NCI-H748 (cell line): ENCODE data around the gene GALM.

Experiments
- DNase-seq: peaks from one replicate; lab custom pipeline; 2025; ENCODE audit not compliant: unreplicated experiment; lab: John Stamatoyannopoulos, UW

The GALM gene

DNA sequence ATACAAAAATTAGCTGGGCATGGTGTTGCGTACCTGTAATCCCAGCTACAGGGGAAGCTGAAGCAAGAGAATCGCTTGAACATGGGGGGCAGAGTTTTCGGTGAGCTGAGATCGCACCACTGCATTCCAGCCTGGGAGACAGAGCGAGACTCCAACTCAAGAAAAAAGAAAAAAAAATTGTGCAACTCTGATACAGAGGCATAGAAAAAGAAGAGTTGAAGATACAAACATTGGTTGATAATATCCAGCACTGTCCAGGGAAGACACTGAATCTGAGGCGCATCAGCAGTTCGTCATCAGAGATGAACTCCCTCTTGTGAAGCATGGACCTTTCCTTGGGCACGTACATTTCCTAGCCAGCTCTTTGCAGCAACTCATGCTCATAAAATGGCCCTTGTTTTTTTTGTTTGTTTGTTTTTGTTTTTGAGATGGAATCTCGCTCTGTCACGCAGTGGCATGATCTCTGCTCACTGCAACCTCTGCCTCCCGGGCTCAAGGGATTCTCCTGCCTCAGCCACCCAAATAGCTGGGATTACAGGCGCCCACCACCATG lies 16.7 kb upstream of the GALM start:
- DNase-seq: no peak

DNA sequence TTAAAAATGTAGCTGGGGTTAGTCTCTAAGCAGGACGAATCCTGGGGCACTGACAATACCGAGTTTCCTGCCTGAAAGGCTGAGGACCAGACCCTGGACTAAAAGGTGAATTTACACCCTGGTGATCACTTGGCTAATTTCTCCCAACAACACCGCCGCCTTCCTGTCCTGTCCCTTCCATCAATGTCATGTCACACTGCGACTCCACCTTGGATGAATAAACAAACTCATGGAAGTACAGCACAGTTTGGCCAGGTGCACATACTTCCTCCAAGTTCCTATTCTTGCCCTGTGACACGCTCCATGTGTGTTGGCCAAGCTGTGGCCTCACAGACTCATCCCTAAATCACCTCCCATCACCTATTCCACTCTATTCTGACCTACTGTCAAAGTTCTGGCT lies 15.9 kb upstream of the GALM start:
- DNase-seq: no peak

DNA sequence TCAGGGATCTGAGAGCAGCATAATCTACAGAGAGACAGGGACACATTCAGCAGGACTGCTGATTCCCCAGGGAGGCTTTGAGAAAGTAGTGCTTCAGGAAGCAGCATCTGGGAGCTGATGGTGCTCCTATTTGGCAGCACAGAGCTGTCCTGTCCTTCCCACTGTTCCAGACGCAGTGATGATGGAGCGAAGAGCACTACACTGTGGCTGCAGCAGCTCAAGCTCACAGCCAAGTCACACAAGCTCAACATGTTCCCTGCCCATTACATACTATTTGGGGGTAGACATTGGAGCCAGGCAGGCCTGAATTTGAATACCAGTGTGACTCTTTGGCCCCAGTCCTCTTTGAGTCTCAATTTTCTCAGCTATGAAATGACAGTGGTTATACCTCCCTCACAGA lies 15.2 kb upstream of the GALM start:
- no peak for DNase-seq

DNA sequence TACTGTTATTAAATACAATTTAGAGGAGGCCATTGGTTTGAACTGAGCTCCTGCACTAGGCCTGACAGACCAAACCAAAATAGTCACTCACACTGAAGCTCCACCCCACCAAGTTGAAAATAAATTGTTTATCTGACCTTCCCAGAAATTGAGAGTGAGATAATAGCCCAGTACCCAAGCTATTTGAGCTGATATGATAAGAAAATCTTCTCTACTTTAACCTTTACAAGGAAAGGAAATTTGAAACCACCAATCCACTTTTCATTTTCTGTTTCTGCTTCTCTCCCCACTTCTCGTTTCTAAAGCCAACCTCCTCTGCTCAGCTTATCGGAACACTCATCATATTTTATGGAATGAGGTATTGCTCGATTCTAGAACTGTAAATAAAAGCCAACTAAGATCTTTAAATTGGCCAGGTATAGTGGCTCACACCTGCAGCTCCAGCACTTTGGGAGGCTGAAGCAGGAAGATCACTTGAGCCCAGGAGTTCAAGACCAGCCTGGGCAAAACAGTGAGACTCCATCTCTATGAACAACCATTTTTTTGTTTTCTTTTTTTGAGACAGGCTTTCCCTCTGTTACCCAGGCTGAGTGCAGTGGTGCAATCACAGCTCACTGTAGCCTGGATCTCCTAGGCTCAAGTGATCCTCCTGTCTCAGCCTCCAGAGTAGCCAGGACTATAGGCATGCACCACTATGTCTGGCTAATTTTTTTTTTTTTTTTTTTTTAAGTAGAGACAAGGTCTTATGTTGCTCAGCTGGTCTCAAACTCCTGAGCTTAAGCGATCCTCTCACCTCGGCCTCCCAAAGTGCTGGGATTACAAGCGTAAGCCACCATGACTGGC lies 13.3 kb upstream of the GALM start:
- DNase-seq: no peak

DNA sequence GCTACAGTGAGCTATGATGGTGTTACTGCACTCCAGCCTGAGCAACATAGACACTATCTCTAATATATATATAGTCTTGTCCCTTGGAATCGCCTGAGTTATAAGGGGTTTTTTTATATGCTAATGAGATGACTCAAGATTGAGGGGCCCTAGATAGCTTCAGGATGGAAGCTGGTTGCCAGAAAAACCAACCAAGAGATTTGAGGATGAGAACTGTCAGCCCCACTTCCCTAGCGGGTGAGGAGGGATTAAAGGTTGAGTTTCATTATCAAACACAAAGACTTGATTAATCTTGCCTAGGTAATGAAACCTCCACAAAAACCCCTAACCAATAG lies 12.6 kb upstream of the GALM start:
- DNase-seq: no peak

DNA sequence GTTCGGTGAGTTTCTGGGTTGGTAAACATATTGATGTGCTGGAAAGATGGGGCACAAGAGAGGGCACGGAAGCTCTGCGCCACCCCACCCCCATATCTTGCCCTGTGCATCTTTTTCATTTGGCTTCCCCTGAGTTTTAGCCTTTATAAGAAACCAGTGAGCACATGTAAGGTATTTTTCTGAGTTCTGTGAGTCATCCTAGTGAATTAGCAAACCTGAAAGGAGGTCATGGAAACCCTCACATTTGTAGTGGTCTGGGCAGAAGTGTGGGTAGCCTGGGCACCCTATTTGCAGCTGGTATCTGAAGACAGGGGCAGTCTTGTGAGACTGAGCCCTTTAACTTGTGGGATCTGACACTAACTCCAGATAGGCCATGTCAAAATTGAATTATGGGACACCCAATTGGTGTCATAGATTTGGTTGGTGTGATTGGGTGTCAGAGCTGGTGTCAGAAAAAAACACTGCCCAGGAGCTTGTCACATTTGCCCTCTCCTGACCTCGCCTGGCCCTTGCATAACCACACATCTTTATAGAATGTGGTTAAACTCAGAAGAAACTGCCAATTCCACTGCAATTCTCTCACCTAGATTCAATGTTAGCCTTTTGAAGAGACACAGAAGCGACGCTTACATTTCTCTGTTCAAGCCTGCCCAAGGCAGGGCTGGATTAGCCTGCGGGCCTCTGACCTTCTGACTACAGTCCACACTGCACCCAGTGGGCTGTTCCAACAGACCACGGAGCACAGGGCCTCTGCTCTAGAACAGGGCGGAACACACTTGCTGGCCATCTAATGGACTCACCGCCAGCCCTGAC lies 12.0 kb upstream of the GALM start:
- no peak for DNase-seq

DNA sequence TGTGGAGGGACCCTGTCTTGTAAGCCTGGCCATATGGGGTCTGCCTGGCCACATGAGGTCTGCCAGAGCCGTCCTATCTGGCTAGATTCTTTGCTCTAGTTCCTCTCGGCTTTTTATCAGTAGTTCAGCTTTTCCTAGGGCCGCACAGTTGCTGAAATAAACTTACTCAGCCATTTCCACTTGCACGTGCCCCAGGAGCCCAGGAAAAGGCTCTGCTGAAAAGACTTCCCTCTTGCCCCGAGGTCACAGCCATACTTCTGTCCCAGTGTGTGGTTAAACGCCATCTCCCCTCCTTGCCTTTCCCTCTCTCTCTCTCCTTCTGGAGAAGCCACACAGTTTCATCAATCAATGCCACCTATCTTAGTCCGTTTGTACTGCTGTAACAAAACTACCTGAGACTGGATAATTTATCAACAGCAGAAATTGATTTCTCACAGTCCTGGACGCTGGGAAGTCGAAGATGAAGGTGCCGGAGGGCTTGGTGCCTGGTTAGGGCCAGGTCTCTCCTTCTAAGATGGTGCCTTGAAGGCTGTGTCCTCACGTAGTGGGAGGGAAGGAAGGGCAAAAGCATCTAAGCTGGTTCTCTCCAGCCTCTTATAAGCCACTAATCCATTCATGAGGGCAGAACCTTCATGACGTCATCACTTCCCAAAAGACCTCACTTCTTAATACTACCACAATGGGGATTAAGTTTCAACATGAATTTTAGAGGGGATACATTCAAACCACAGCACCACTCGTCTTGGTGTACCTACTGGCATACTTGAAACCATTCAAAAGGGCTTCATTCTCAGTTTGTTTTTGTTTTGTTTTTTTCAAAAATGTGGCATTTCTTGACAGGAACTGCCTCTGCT lies 11.2 kb upstream of the GALM start:
- DNase-seq: no peak

DNA sequence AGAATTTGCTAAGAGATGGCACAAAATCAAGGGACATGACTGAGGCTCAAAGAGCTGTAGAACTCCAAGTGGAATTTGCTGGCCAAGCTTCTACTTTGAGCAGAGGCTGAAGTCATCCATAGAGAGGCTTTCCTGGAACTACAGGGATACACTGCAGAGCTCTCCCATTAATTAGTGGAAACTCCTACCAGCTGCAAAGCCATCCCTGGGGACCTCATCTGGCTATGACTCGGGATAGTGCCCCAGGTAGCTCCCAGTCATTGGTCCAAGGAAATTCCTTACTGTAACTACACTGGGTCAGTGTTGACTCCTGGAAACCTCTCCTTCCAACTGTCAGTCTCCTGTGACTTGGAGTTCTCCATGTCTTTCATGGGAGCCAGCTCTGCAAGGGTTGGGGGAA lies 10.5 kb upstream of the GALM start:
- DNase-seq: no peak

DNA sequence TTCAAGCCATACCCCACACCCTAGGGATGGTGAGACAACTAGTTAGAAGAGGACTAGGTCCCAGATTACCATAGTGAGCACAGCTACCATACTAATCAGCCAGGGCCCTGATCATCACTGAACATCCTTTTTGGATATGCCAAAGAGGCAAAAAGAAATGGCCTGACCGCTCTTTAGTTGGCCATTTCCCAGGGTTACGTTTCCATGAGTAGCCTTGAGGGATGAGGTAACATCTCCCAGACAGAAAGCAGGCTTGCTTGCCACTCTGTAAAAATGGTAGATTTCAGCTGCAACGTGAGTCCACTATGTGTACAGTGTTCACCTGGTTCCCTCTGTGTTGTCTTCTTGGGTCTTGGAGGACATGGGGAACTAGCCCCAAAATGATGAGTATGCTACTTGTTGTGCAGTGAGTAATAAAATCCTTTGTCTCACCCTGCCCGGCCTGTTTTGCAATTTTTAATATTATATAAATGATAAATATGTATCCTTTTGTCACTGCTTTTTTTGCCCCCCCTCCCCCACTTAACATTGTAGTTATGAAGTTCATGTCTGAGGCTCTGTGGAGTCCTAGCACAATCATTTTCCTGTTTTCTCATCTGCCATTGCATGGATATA lies 8.9 kb upstream of the GALM start:
- DNase-seq: no peak

DNA sequence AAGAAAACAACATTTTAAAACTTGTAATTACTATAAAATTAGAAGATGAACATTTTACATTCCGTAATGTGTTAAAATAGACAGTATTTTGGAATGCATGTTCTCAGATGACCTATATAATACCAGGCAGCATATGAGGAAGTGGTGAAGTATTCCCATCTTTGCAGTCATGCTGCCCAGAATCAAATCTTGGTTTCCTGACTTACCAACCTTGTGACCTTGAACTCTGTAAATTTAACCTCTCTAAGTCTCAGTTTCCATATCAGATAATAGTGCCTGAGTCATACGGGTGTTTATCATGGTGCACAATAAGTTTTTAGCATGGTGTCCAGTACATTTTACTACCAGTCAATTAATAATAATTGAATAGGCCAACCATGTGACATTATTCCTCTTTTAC lies 7.3 kb upstream of the GALM start:
- no peak for DNase-seq

DNA sequence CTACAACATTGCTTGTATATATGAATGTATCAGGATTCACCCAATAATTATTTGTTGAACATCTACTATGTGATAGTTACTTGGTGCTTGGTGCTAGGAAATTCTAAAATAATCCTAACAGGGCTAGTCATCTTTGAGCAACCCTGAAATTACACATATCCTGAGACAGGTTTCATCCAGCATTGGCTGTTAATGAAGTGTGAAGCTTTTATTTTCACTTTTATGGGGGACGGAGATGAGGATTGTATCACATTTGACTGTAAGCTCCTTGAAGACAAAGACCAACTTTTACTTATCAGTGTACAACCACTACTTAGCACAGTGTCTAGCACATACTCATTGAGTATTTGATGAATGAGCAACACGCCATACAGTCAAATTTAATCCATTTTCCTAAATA lies 6.8 kb upstream of the GALM start:
- DNase-seq: no peak

DNA sequence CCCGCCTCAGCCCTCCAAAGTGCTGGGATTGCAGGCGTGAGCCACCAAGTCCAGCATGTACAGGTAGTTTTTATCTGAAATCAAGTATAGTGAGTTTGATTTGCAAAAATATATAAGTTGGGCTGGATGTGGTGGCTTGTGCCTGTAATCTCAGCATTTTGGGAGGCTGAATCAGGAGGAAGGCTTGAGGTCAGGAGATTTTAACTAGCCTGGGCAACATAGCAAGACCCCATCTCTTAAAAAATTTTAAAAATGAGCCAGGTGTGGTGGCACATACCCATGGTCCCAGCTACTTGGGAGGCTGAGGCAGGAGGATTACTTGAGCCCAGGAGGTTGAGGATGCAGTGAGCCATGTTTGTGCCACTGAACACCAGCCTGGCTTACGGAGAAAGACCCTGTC lies 5.6 kb upstream of the GALM start:
- no peak for DNase-seq

DNA sequence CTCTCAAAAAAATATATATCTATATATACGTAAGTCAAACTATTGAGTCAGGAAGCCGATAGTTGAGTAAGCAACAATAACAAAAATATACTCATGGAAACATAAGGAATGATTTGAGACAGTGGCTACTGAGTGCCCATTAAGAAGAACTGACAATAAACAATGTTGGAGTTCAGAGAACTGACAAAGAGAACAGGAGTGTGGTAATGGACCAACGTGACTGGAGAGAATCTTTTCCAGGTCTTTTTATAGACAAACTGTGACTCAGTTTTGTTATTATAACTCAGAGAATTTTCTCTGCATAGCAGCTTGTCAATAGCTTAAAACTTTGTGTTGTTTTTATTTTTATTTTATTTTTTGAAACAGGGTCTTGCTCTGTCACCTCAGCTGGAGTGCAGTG lies 4.6 kb upstream of the GALM start:
- DNase-seq: no peak

DNA sequence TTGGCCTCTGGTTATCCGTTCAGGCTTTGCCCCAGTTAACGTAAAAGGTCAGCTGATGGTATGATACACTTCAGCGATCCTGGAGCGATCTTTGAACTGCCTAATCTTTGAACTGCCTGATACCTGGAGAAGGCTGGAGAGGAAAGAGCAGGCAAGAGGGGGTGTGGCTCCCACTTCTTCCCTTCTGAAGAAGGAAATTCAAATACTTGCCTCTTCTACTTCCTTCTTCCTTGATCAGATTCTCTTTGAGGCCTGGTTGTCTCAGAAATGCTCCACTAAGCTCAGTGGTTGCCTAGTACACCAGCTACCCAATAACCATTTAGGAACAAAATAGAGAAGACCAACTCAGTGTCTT lies 619 bp downstream of the GALM start:
- no peak for DNase-seq

DNA sequence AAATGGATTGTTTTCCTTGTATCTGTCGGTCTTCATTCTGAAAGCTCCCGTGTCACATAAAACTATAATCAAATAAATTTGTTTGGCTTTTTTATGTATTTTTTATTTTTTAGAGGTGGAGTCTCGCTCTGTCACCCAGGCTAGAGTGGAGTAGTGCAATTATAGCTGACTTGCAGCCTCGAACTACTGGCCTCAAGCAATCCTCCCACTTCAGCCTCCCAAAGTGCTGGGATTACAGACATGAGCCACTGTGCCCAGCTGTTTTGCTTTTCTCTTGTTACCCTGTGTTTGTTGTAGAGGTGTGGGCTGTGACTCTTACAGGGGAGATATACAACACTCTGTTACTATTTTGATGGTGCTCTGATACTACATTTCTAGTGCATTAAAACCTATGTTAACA lies 2.2 kb downstream of the GALM start:
- no peak for DNase-seq

DNA sequence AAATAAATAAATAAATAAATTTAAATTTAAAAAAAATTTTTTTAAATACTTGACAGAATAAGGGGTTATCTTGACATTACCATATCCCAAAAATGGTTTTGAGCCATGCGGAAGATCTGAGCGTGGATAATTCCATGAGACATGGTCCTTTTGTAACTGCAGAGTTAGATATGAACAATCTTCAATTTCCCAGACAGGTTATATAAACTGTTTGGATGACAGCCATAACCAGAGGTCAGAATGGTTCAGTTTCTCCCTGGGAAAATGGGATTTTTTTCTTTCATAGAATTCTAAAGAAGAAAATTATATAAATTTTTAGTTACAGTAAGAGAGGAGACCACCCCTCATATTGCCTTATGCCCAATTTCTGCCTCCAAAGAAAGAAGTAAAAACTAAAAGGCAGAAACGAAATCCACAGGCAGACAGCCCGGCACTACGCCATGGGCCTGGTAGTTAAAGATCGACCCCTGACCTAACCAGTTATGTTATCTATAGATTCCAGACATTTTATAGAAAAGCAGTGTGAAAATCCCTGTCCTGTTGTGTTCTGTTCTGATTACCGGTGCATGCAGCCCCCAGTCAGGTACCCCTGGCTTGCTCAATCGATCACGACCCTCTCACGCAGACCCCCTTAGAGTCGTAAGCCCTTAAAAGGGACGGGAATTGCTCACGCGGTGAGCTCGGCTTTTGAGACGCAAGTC lies 3.0 kb downstream of the GALM start:
- DNase-seq: no peak

DNA sequence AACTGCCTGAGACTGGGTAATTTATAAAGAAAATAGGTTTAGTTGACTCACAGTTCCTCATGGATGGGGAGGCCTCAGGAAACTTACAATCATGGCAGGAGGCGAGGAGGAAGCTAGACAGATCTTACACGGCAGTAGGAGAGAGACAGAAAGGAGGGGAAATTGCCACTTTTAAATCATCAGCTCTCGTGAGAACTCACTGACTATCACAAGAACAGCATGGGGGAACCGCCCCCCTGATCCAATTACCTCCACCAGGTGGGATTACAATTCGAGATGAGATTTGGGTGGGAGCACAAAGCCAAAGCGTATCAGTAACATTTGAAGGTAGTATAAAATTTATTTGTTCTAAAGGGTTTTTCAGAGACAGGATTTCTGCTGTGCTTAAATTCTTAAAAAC lies 5.4 kb downstream of the GALM start:
- no peak for DNase-seq

DNA sequence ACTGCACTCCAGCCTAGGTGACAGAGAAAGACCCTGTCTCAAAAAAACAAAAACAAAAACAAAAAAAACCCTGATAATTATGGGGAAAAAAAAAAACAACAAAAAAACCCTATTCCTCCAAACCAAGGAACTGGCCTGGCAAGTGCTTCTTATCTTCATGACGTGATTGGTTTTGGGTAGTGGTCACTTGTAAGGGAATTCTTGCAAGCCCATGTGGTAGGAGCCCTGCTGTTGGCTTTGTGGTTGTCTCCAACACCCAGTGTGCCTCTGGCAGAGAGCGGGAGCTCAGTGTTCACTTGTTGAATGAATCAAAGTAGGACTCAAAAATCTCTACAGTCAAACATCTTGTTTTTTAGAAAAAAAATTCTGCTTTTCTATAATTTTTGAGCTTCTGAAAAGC lies 6.0 kb downstream of the GALM start:
- no peak for DNase-seq

DNA sequence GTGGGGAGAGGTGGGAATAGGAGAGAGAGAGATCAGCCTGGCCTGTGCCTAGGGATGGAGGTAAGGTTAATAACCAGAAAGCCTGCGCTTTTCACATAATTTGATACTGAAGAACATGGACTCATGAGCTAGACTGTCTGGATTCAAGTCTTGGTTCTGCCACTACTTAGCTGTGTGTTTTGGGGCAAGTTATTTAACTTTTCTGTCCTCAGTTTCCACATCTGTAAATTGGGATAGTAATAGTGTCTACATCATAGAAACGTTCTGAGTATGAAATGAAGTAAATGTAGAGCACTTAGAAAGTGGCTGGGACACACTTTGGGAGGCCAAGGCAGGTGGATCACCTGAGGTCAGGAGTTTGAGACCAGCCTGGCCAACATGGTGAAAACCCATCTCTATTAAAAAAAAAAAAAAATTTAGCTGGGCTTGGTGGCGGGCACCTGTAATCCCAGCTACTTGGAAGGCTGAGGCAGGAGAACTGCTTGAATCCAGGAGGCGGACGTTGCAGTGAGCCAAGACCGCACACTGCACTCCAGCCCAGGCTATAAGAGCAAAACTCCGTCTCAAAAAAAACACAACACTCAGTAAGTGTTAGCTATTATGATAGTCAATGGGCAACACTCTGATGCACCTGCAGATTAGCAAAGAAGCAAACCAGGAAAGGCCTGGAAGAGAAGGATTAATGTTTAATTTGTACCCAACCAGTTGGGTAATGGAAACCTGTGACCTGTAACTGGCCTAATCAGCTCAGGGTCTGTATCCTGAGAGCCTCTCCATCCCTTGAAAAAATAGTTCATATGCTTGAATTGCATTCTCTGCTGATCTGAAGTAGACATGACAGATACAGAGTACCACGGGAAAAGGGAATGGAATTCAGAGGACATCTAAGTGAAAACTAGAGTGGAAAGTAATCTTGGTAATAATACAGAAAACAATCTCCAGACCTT lies 6.8 kb downstream of the GALM start:
- DNase-seq: no peak
